Effector memory CD8-positive, alpha-beta T cell (primary cell): ENCODE measurements around the gene PDLIM5.

Source experiments
- ATAC-seq: fragments of 150-1000 bp; cut with Tn5 transposase; replicated peaks from 2 replicates; pipeline ENCODE4 v1.10.0; 2021; ENCODE audit warnings: mild to moderate bottlenecking, moderate library complexity
- DNase-seq, 3 experiments: peaks; one replicate each; pipeline ENCODE4 v3.0.0; 2021
- H3K27ac Mint-ChIP-seq, 2 donors: one replicate each; pipeline ENCODE4 v1.8.0; 2022; ENCODE audit warnings: mild to moderate bottlenecking in 2 of 2, mixed read lengths in 2 of 2, moderate library complexity in 2 of 2
- H3K27me3 Mint-ChIP-seq, 2 donors: one replicate each; pipeline ENCODE4 v1.8.0; 2022; ENCODE audit warnings: mixed read lengths in 2 of 2
- H3K36me3 Mint-ChIP-seq: one replicate; pipeline ENCODE4 v1.8.0; 2022; ENCODE audit warnings: mild to moderate bottlenecking, moderate library complexity, mixed read lengths; ENCODE audit not compliant: insufficient read depth
- H3K4me1 Mint-ChIP-seq, 2 donors: one replicate each; pipeline ENCODE4 v1.8.0; 2022; ENCODE audit warnings: low read depth in 2 of 2, mixed read lengths in 2 of 2
- H3K4me3 Mint-ChIP-seq, 2 donors: one replicate each; pipeline ENCODE4 v1.8.0; 2022; ENCODE audit warnings: mild to moderate bottlenecking in 2 of 2, mixed read lengths in 2 of 2, moderate library complexity in 2 of 2
- H3K9me3 Mint-ChIP-seq, 2 donors: one replicate each; pipeline ENCODE4 v1.8.0; 2022; ENCODE audit warnings: mixed read lengths in 2 of 2

PDLIM5 gene

DNA sequence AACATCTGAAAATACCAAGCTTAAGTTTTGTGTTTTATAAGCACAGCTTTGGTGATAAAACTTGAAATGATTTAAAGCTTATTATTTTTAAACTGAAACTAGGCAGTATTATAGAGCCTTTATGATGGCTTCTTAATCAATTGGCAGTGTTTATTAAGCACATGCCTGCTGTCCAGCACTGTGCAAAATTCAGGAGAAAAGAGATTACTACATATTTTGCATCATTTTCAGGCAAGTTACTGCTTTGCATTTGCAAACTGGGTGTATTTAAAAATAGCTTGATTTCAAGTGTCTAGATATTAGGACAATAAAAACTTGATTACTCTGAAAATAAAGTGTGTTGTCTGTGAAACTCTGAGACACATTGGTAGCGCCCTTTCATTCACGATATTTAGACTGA is 126.5 kb downstream of the PDLIM5 start:
- H3K27me3 Mint-ChIP-seq: no peaks in the 10 kb centered on the region
- H3K27ac Mint-ChIP-seq: no peak overlapping the region
- ATAC-seq: no peak
- no peaks in the 10 kb centered on the region for H3K9me3 Mint-ChIP-seq
- no peaks in the 10 kb centered on the region for H3K4me1 Mint-ChIP-seq
- no peak for DNase-seq
- no peak overlapping the region for H3K4me3 Mint-ChIP-seq
- H3K36me3 Mint-ChIP-seq: no peaks in the 10 kb centered on the region

DNA sequence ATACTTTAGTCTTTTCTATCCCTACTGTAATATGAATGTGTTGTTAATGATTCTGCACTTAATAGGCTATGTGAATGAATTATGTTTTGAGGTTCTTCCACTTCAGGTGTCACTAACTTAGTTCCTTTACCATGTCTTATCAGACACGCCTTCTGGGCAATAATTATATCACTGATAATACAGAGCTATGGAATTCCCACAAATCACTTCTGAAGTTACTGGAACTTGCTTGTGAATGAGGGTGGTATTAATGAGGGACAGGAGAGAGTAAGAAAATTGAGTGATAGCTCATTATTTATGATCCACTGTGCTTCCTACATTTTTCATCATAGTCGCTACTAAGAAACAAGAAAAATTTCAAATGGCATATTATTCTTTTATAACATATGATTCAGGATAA is 130.0 kb downstream of the PDLIM5 start:
- Mint-ChIP-seq H3K27ac (no peak overlapping the region), H3K9me3 (no peaks in the 10 kb centered on the region), H3K27me3 (no peaks in the 10 kb centered on the region), H3K4me1 (peaks cover 7 to 10% of the 10 kb centered on the region in 2 donors), H3K36me3 (no peaks in the 10 kb centered on the region), H3K4me3 (no peak overlapping the region)
- DNase-seq (no peak), ATAC-seq (no peak)

DNA sequence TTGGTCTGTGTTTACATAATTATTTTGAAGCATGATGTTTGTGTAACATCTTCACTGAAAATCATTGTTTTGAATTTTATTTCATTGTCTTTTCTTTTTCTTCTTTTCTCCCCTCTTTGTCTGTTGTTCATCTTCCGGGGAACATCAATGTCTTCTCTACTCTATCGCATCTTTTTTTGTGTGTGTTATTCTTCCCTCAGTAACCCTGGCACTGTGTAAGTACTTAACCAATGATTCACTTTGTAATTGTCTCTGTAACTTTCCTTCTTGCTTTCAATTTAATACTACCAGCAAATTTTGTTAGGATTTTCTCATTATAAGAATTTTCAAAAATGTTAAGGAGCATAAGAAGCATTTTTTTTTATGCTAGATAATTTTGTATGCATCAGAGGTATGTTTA is 130.8 kb downstream of the PDLIM5 start:
- H3K9me3 Mint-ChIP-seq: no peaks in the 10 kb centered on the region
- no peak for DNase-seq
- H3K36me3 Mint-ChIP-seq: no peaks in the 10 kb centered on the region
- no peak overlapping the region for H3K27ac Mint-ChIP-seq
- H3K4me1 Mint-ChIP-seq: peaks cover 7 to 10% of the 10 kb centered on the region in 2 donors
- ATAC-seq: no peak
- H3K27me3 Mint-ChIP-seq: no peaks in the 10 kb centered on the region
- no peak overlapping the region for H3K4me3 Mint-ChIP-seq

DNA sequence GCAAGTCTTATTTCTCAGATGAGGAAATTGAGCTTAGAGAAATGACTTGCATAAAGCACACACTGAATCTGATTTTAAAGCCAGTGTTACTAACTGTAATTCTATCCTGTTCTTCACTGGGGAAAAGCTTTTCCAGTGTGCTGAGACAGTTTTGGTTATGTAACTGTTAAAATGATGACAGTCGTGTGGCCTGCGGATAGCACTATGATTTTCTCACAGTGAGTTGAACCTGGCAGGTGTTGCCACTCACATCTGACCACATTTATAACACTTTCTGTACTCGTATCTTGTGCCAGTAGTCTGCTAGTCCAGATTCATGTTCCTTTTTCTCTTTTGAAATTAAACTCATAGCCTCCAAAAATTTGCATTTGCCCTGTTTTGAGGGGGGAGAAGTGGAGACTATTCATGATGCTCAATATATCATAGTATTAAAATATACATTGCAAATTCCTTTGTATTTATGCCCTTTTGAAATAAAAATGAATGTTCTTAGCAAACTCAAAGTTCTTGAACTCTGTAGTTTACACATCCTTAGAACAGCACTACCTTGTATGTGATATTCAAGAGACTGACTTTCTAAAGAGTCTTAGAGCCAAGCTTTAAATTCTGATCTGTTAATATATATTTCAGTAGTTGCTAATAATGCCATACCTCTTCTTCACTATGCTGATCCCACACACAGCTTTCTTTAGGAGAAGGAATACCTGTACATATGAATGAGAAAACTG is 132.3 kb downstream of the PDLIM5 start:
- Mint-ChIP-seq H3K4me3 (peak overlapping the region in 1 of 2 donors; percentile 5), H3K9me3 (no peaks in the 10 kb centered on the region), H3K4me1 (peaks cover 7 to 10% of the 10 kb centered on the region in 2 donors), H3K27ac (peak overlapping the region; percentile 44 to 76), H3K36me3 (no peaks in the 10 kb centered on the region), H3K27me3 (no peaks in the 10 kb centered on the region)
- peak; percentile 99 for ATAC-seq
- peak; percentile 2 to 13 (median 3) for DNase-seq

DNA sequence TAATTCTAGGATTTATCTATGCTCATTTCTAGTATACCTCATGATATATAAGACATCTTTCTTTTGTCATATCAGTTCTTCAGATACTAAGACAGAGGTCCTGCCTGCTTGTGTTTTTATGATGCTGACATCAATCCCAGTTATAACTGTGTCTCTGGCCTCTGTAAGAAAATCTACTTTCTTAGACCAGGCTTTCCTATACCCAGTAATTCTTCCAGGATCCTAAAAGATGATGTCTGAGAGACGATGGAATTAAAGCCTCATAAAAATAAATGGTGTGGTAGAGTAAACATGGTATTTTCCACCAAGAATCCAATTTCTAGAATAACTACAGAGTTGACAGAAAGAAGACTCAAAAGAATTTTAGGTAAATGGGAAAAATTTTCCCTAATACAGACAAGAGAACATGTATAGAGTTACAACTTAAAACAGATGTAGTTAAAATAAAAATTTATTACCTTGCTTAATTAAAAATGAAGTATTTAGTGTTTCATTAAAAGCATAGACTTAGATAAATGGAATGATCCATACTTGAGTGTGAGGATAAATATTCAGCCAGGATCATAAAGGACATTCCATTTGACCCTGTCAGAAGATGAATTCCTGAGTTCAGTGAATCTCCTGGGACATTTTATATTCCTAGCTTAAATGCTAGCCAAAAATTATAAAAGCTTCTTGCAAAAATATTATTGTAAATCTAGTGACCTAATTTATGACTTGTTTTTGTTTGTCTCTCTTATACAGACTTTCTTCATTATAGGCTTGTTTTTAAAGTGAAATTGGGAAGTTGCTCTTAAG is 137.4 kb downstream of the PDLIM5 start:
- Mint-ChIP-seq H3K36me3 (no peaks in the 10 kb centered on the region), H3K27ac (no peak overlapping the region), H3K27me3 (no peaks in the 10 kb centered on the region), H3K9me3 (no peaks in the 10 kb centered on the region), H3K4me1 (peaks cover 3 to 5% of the 10 kb centered on the region in 2 donors), H3K4me3 (no peak overlapping the region)
- ATAC-seq (no peak), DNase-seq (no peak)

DNA sequence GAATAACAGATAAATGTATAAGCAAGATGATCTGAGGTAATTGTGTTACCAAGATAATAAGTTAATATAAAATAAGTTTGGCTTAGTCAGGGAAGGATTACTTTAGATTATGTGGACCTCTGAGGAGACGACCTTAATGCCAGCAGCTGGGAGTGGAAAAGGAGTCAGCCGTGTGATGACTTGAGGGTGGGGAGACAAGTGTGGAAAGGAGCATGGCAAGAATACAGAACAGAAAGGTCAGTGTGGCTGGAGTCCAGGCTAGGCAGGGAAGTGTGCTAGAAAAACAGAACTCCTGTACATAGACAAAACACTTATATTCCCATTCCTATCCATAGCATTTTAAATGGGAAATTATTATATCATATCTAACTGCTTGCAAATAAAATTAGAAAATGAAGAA is 138.8 kb downstream of the PDLIM5 start:
- no peaks in the 10 kb centered on the region for H3K9me3 Mint-ChIP-seq
- DNase-seq (no peak), ATAC-seq (no peak)
- no peaks in the 10 kb centered on the region for H3K36me3 Mint-ChIP-seq
- H3K27ac Mint-ChIP-seq: no peak overlapping the region
- no peaks in the 10 kb centered on the region for H3K27me3 Mint-ChIP-seq
- no peaks in the 10 kb centered on the region for H3K4me1 Mint-ChIP-seq
- no peak overlapping the region for H3K4me3 Mint-ChIP-seq

DNA sequence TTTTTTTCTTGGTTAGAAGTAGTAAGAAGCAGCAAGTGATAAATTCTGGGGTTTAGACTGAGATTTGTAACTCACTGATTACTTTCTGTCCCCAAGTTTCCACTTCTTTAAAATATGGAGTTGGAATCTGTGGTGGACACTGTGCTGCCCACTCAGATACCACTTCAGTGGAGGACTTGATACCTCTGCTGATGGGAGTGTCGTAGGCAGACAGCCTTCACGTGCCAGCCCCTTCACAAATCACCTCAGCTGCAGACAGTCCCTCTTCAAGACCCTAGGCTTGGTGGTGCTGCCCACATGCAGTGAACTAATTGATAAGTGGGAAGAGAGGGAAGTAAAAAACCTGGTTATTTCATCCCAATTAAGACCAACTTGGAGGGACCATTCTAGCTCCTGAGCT is 139.5 kb downstream of the PDLIM5 start:
- no peaks in the 10 kb centered on the region for H3K27me3 Mint-ChIP-seq
- no peak overlapping the region for H3K27ac Mint-ChIP-seq
- H3K9me3 Mint-ChIP-seq: no peaks in the 10 kb centered on the region
- H3K4me3 Mint-ChIP-seq: no peak overlapping the region
- no peak for ATAC-seq
- DNase-seq: no peak
- no peaks in the 10 kb centered on the region for H3K36me3 Mint-ChIP-seq
- no peaks in the 10 kb centered on the region for H3K4me1 Mint-ChIP-seq

DNA sequence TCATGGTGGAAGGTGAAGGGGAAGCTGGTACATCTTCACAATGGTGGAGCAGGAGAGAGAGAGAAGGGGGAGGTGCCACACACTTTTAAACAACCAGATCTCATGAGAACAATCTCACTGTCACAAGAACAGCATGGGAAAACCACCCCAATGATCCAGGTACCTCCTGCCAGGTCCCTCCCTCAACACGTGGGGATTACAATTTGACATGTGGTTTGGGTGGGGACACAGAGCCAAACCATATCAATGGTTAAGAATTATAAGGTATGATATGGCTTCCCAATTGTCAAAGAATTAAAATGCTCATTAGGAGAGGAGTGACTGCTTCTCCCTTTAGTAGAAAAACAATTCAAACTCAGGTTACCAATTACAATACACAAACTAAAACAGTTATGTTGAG is 143.3 kb downstream of the PDLIM5 start:
- no peaks in the 10 kb centered on the region for H3K9me3 Mint-ChIP-seq
- ATAC-seq: no peak
- no peaks in the 10 kb centered on the region for H3K4me1 Mint-ChIP-seq
- no peaks in the 10 kb centered on the region for H3K36me3 Mint-ChIP-seq
- no peak overlapping the region for H3K4me3 Mint-ChIP-seq
- H3K27me3 Mint-ChIP-seq: no peaks in the 10 kb centered on the region
- H3K27ac Mint-ChIP-seq: no peak overlapping the region
- DNase-seq: no peak

DNA sequence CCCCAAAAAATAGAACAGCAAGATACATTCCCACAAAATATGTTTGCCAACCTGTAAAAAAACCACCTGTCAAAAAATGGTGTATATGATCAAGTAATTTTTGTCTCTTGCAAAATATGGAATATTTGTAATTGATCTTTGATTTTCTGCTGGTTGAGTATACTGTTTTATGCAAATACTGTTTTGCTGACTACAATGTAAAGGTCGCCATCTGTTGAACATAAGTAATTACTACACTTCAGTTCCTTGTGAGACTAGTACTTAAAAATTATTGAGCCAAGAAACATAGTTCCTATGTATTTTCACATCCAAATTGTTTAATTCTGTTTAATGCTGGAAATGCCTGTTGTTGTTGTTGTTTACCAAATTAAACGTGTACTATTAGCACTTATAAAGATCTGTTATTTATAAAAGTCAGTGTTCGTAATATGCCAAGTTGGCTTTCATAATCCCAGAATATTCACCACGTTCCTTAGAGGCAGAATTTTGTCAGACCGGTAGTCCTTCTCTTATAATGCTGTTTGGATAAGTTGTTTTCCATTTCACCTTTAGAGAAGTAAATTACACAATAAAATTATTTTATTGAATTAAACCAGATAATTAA is 144.2 kb downstream of the PDLIM5 start:
- DNase-seq (no peak), ATAC-seq (peak; percentile 37)
- Mint-ChIP-seq H3K27ac (no peak overlapping the region), H3K27me3 (no peaks in the 10 kb centered on the region), H3K9me3 (no peaks in the 10 kb centered on the region), H3K4me3 (no peak overlapping the region), H3K4me1 (no peaks in the 10 kb centered on the region), H3K36me3 (no peaks in the 10 kb centered on the region)

DNA sequence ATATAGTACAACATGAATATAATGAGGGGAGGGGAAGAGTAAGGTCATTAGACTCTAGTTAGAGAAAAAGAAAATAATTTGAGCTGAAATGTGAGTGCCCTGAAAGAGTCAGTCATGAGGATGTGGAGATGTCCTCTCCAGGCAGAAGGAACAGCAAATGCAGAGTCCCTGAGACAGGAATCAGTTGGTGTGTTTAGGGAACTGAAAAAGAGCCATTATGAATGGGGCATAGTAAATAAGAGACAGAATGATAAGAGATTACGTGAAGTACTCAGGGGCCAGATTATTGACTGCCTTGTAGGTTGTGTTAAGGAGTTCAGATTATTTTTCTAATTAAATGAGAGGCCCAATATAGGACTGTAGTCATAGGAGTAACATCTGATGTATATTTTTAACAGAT is 147.0 kb downstream of the PDLIM5 start:
- Mint-ChIP-seq H3K4me3 (no peak overlapping the region), H3K9me3 (no peaks in the 10 kb centered on the region), H3K4me1 (no peaks in the 10 kb centered on the region), H3K36me3 (no peaks in the 10 kb centered on the region), H3K27ac (no peak overlapping the region), H3K27me3 (no peaks in the 10 kb centered on the region)
- ATAC-seq (no peak), DNase-seq (no peak)

DNA sequence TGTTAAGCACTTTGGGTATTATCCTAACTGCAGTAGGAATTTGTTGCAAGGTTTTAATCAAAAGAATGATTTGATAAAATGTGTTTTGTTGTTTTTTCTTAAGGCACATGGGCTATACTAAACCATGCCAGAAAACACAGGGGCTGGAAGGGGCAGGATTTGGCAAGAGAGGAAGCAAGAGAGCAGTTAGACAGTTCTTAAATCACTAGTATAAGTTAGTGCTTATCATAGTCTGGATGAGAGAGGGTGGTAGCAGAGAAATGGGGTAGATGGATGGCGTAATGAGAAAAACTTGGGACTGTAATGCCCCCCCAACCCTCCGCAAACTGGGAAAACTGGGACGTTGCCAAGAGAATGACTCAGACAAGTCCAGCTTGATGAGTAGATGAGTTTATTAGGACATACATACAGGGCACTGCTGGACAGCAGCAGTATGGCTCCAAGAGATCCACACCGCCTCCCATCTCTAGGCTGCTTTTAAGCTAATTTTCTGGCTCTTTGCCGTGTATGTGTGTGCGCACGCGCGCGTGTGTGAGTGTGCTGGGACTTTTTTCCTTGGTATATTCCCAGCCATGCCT is 151.5 kb downstream of the PDLIM5 start:
- Mint-ChIP-seq H3K36me3 (no peaks in the 10 kb centered on the region), H3K27me3 (no peaks in the 10 kb centered on the region), H3K27ac (no peak overlapping the region), H3K4me1 (no peaks in the 10 kb centered on the region), H3K4me3 (no peak overlapping the region), H3K9me3 (no peaks in the 10 kb centered on the region)
- DNase-seq: no peak
- ATAC-seq: no peak

DNA sequence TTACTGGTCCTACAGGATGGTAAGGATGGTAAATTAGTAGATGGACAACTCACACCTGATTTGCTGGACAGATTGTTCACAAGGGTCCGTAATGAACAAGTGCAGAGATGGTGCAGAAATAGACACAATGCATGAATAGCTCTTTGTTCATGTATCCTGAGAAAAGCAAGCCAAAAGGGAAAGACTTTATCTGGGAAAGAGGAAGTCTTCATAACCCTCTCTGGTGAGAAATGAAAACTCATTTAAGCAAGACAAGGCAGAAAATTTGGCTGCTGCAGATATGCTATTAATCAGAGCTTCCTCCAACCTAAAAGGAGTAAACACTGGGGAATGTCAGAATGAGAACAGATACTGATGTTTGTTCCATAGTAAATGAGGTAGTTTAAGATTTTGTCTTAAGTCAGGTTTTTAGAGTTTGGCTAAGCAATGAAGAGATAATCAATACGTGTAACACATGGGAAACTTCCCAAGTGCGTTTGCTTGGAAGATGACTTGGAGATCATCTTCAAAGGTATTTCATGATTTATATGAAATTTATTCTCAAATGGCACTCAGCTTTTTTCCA is 153.6 kb downstream of the PDLIM5 start:
- H3K27ac Mint-ChIP-seq: no peak overlapping the region
- no peaks in the 10 kb centered on the region for H3K36me3 Mint-ChIP-seq
- H3K4me1 Mint-ChIP-seq: no peaks in the 10 kb centered on the region
- no peaks in the 10 kb centered on the region for H3K27me3 Mint-ChIP-seq
- DNase-seq (no peak), ATAC-seq (no peak)
- H3K9me3 Mint-ChIP-seq: no peaks in the 10 kb centered on the region
- no peak overlapping the region for H3K4me3 Mint-ChIP-seq

DNA sequence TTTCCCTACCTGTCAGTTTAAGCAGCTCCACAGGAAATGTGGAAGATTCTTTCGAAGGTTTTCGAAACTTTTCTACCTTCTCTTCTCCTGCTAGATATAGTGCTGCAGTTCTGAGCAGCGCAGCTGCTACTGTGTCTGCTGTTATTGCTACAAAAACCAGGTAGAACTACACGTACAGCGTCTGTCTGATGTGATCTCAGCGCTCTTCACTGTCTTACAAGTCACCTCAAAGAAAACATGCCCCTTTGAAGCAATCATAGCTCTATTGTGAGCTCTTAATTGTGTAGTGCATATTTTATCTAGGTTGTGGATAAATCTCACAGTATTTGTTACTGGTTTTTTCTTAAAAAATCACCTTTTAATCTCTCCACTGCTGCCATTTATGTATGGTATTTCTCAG is 158.4 kb downstream of the PDLIM5 start:
- Mint-ChIP-seq H3K4me3 (no peak overlapping the region), H3K36me3 (no peaks in the 10 kb centered on the region), H3K9me3 (no peaks in the 10 kb centered on the region), H3K27ac (no peak overlapping the region), H3K4me1 (no peaks in the 10 kb centered on the region), H3K27me3 (no peaks in the 10 kb centered on the region)
- no peak for DNase-seq
- no peak for ATAC-seq
